CD14-positive monocyte (primary cell): ENCODE data around the gene TXNL4A. TPM values are rescaled to one million over a fixed set of nuclear protein-coding genes. Genes with fewer than 3 reads are reported as not detected.

Source experiments
- DNase-seq, 3 donors: peaks; one replicate each; pipeline ENCODE4 v3.0.0-alpha.2; 2011 to 2022
- H2AFZ ChIP-seq: 2 replicates; pipeline ENCODE4 v1.6.0; 2012; ENCODE audit warnings: mild to moderate bottlenecking, low read depth, low read length, inconsistent platforms; ENCODE audit not compliant: insufficient read depth, poor library complexity, severe bottlenecking
- H3K27ac ChIP-seq, 2 donors: 1 replicate in 1 of 2; 2 replicates in 1 of 2; pipeline ENCODE4 v1.5.1; 2012 to 2013; ENCODE audit warnings: low read length in 2 of 2, control low read depth in 1 of 2, inconsistent platforms in 1 of 2, low read depth in 1 of 2, mild to moderate bottlenecking in 1 of 2
- H3K27me3 ChIP-seq, 2 donors: one replicate each; pipeline versions ENCODE4 v1.6.0 to v1.6.1; 2011 to 2013; ENCODE audit warnings: low read length in 2 of 2; ENCODE audit not compliant: control insufficient read depth in 2 of 2, insufficient read depth in 2 of 2
- H3K36me3 ChIP-seq, 2 donors: replicated peaks in 1 of 2; 1 replicate in 1 of 2; 2 replicates in 1 of 2; pipeline versions ENCODE4 v1.5.1 to v1.6.1; 2012 to 2013; ENCODE audit warnings: low read length in 2 of 2, control low read depth in 1 of 2, inconsistent platforms in 1 of 2, mild to moderate bottlenecking in 1 of 2; ENCODE audit not compliant: insufficient read depth in 2 of 2, control insufficient read depth in 1 of 2
- H3K4me1 ChIP-seq, 2 donors: 1 replicate in 1 of 2; 2 replicates in 1 of 2; pipeline versions ENCODE4 v1.5.1 to v1.6.1; 2012 to 2013; ENCODE audit warnings: low read length in 2 of 2, control low read depth in 1 of 2, inconsistent platforms in 1 of 2, mild to moderate bottlenecking in 1 of 2, moderate library complexity in 1 of 2; ENCODE audit not compliant: insufficient read depth in 2 of 2, control insufficient read depth in 1 of 2
- H3K4me2 ChIP-seq: replicated peaks from 2 replicates; pipeline ENCODE3; 2012; ENCODE audit warnings: low read length, moderate library complexity, mild to moderate bottlenecking; ENCODE audit not compliant: poor library complexity, severe bottlenecking; ENCODE audit errors: extremely low read depth
- H3K4me3 ChIP-seq, 3 experiments: fragments of 200-600 bp in 1 of 3; sonication (generic) in 1 of 3; replicated peaks in 1 of 3; 1 replicate in 2 of 3; 2 replicates in 1 of 3; pipeline ENCODE4 v1.5.1; 2011 to 2013; ENCODE audit warnings: low read length in 3 of 3, mild to moderate bottlenecking in 3 of 3, control low read depth in 2 of 3, low read depth in 2 of 3, inconsistent platforms in 1 of 3, moderate library complexity in 1 of 3
- H3K79me2 ChIP-seq: 2 replicates; pipeline ENCODE4 v1.6.0; 2012; ENCODE audit warnings: mild to moderate bottlenecking, control low read depth, inconsistent platforms, low read length, moderate library complexity; ENCODE audit not compliant: insufficient read depth
- H3K9ac ChIP-seq: 2 replicates; pipeline ENCODE4 v1.6.0; 2017; ENCODE audit warnings: low read length, mild to moderate bottlenecking; ENCODE audit not compliant: insufficient read depth, poor library complexity, severe bottlenecking
- H3K9me3 ChIP-seq, 2 donors: replicated peaks in 1 of 2; 1 replicate in 1 of 2; 2 replicates in 1 of 2; pipeline versions ENCODE4 v1.5.1 to v1.6.1; 2012 to 2013; ENCODE audit warnings: low read length in 2 of 2, control low read depth in 1 of 2; ENCODE audit not compliant: control insufficient read depth in 1 of 2, insufficient read depth in 1 of 2
- H4K20me1 ChIP-seq: 2 replicates; pipeline ENCODE4 v1.6.0; 2012; ENCODE audit warnings: mild to moderate bottlenecking, low read length, control low read depth, moderate library complexity; ENCODE audit not compliant: insufficient read depth
- H3K27ac Mint-ChIP-seq, 7 donors: one replicate each; pipeline ENCODE4 v1.8.0; 2020; ENCODE audit warnings: mild to moderate bottlenecking in 7 of 7, mixed read lengths in 7 of 7, moderate library complexity in 6 of 7, inconsistent platforms in 2 of 7
- H3K27me3 Mint-ChIP-seq, 3 donors: one replicate each; pipeline ENCODE4 v1.8.0; 2021 to 2022; ENCODE audit warnings: low read depth in 3 of 3, mild to moderate bottlenecking in 3 of 3, mixed read lengths in 3 of 3, moderate library complexity in 3 of 3, inconsistent platforms in 1 of 3
- H3K36me3 Mint-ChIP-seq, 2 donors: one replicate each; pipeline ENCODE4 v1.8.0; 2020; ENCODE audit warnings: mixed read lengths in 2 of 2, inconsistent platforms in 1 of 2, mild to moderate bottlenecking in 1 of 2
- H3K4me1 Mint-ChIP-seq: one replicate; pipeline ENCODE4 v1.8.0; 2020; ENCODE audit warnings: mild to moderate bottlenecking, mixed read lengths
- H3K4me3 Mint-ChIP-seq, 2 donors: one replicate each; pipeline ENCODE4 v1.8.0; 2020; ENCODE audit warnings: mild to moderate bottlenecking in 2 of 2, mixed read lengths in 2 of 2, moderate library complexity in 1 of 2
- H3K9me3 Mint-ChIP-seq, 7 donors: one replicate each; pipeline ENCODE4 v1.8.0; 2020 to 2022; ENCODE audit warnings: mixed read lengths in 7 of 7, mild to moderate bottlenecking in 6 of 7, moderate library complexity in 6 of 7, inconsistent platforms in 2 of 7
- CTCF ChIP-seq: fragments of 200-600 bp; IDR thresholded peaks from one replicate; pipeline ENCODE4 v1.8.0; 2022; ENCODE audit warnings: antibody characterized with exemption, mild to moderate bottlenecking
- WGBS: methylation state at CpG from one replicate; pipeline ENCODE4 v1.1.5; 2013; ENCODE audit warnings: missing lambda C conversion rate; ENCODE audit not compliant: insufficient coverage; 5-methylcytosine and 5-hydroxymethylcytosine counted together
- intact Hi-C, 2 donors: fragments of 100-400 bp; cut with micrococcal nuclease; formaldehyde crosslinking; loops; one replicate each; pipeline versions ENCODE4 v1.15.0 to v1.15.1; 2023
- polyA plus RNA-seq, 3 donors: library from polyadenylated mRNA; depleted of rRNA in 1 of 3; unstranded in 2 of 3; stranded (reverse) in 1 of 3; fragments of 300-500 nt in 2 of 3; fragments of >200 nt in 1 of 3; fragmentation: Illumina TruSeq in 2 of 3; gene quantifications; 1 replicate in 2 of 3; 2 replicates in 1 of 3; pipeline ENCODE4 v1.2.3, GENCODE V29; 2012 to 2021

The TXNL4A gene
- polyA plus RNA-seq, 3 donors: 34.5 to 192 (median 150) TPM

GRCh38 chr18:80035997-80036396, 47.6 kb upstream of the TXNL4A start:
- peaks cover 6 to 25% of the 10 kb centered on the region in 2 donors for H3K36me3 Mint-ChIP-seq

GRCh38 chr18:80034852-80035406, 46.6 kb upstream of the TXNL4A start:
- Mint-ChIP-seq H3K36me3 (peaks cover 6 to 22% of the 10 kb centered on the region in 2 donors), H3K4me3 (peak overlapping the region; percentile 83 to 93), H3K27me3 (peaks cover 0 to 2% (median 2%) of the 10 kb centered on the region in 3 donors), H3K9me3 (peaks cover 0 to 17% (median 6%) of the 10 kb centered on the region in 7 donors), H3K4me1 (peaks cover 24% of the 10 kb centered on the region), H3K27ac (peak overlapping the region; percentile 84 to 99 (median 94))
- H3K9ac ChIP-seq: peak overlapping the region; percentile 77
- peak; percentile 1 for TF ChIP-seq CTCF
- intact Hi-C loops: loop anchor here (5.0 to 10.0 kb wide), 10 partner anchors 48 to 970 kb away; partner anchors contain the start of genes ATP9B (in 2 of the 2), SLC66A2 (in 2 of the 2), ADNP2 (in 1 of the 2) and TXNL4A (in 1 of the 2)
- H3K4me3 ChIP-seq: peak overlapping the region; percentile 60 to 94 (median 78)
- peaks cover 0 to 6% of the 10 kb centered on the region in 2 donors for H3K9me3 ChIP-seq
- H3K27ac ChIP-seq: peak overlapping the region; percentile 77 to 81
- H3K79me2 ChIP-seq: peaks cover 21% of the 10 kb centered on the region
- H2AFZ ChIP-seq: peak overlapping the region; percentile 92
- DNase-seq: no peak
- H3K4me2 ChIP-seq: peak overlapping the region; percentile 81
- peaks cover 0 to 9% of the 10 kb centered on the region in 2 donors for H3K36me3 ChIP-seq
- peaks cover 18 to 22% of the 10 kb centered on the region in 2 donors for H3K4me1 ChIP-seq
- no peaks in the 10 kb centered on the region for H3K27me3 ChIP-seq
- H4K20me1 ChIP-seq: no peaks in the 10 kb centered on the region
- 17% methylated on average over 6 of the region's 8 CpGs for WGBS

More at GRCh38 chr18:80035997-80036396, 47.6 kb upstream of the TXNL4A start:
- H3K4me3 ChIP-seq: no peak overlapping the region
- peaks cover 18 to 22% of the 10 kb centered on the region in 2 donors for H3K4me1 ChIP-seq
- H3K79me2 ChIP-seq: peaks cover 21% of the 10 kb centered on the region
- WGBS: 93% methylated on average over 4 of the region's 7 CpGs
- no peaks in the 10 kb centered on the region for H4K20me1 ChIP-seq
- H3K27ac ChIP-seq: no peak overlapping the region
- intact Hi-C loops: loop anchor here (5.0 to 10.0 kb wide), 6 partner anchors 71 to 971 kb away; partner anchors contain the start of genes ADNP2 (in 1 of the 2) and ATP9B (in 1 of the 2)
- H2AFZ ChIP-seq: no peak overlapping the region
- Mint-ChIP-seq H3K27me3 (peaks cover 0 to 2% (median 2%) of the 10 kb centered on the region in 3 donors), H3K9me3 (peaks cover 0 to 14% (median 6%) of the 10 kb centered on the region in 7 donors), H3K4me3 (no peak overlapping the region), H3K27ac (peak overlapping the region in 1 of 7 donors; percentile 37), H3K4me1 (peaks cover 24% of the 10 kb centered on the region)
- no peak for DNase-seq
- peaks cover 0 to 6% of the 10 kb centered on the region in 2 donors for H3K9me3 ChIP-seq
- H3K27me3 ChIP-seq: no peaks in the 10 kb centered on the region
- H3K4me2 ChIP-seq: no peak overlapping the region
- no peak overlapping the region for H3K9ac ChIP-seq
- peaks cover 0 to 9% of the 10 kb centered on the region in 2 donors for H3K36me3 ChIP-seq
- TF ChIP-seq CTCF: no peak
